LNCAP (cell line): ENCODE results near the gene EPB41L4A.

Experiments
- CTCF ChIP-seq: fragments of 450-650 bp; IDR thresholded peaks from 2 replicates; pipeline ENCODE4 v1.5.1; 2017; ENCODE audit warnings: mild to moderate bottlenecking

The EPB41L4A gene

GRCh38 chr5:112275671-112276070 lies 143.4 kb downstream of the EPB41L4A start:
- no peak for TF ChIP-seq CTCF

GRCh38 chr5:112270299-112271293 lies 148.5 kb downstream of the EPB41L4A start:
- no peak for TF ChIP-seq CTCF

- no peak for TF ChIP-seq CTCF
Observed at GRCh38 chr5:112267231-112267630, 151.8 kb downstream of the EPB41L4A start.

GRCh38 chr5:112264666-112265065 lies 154.4 kb downstream of the EPB41L4A start:
- TF ChIP-seq CTCF: no peak

GRCh38 chr5:112264151-112264550 lies 154.9 kb downstream of the EPB41L4A start:
- TF ChIP-seq CTCF: no peak

- no peak for TF ChIP-seq CTCF
Observed at GRCh38 chr5:112263469-112263868, 155.6 kb downstream of the EPB41L4A start.

- no peak for TF ChIP-seq CTCF
Observed at GRCh38 chr5:112258571-112258970, 160.5 kb downstream of the EPB41L4A start.
